Mammary epithelial cell (primary cell): Measurements from ENCODE around the gene VWA8.

Experiments
- CTCF ChIP-seq, 2 donors: IDR thresholded peaks in 1 of 2; conservative IDR thresholded peaks in 1 of 2; 2 replicates each; pipeline ENCODE4 v1.5.1; 2011 to 2012; ENCODE audit warnings: inconsistent platforms in 2 of 2, low read length in 2 of 2, mild to moderate bottlenecking in 2 of 2, control low read depth in 1 of 2, low read depth in 1 of 2; ENCODE audit not compliant: insufficient read depth in 1 of 2; ENCODE audit errors: extremely low read depth in 1 of 2
- EZH2 ChIP-seq: IDR thresholded peaks from 2 replicates; pipeline ENCODE4 v1.6.1; 2012; ENCODE audit warnings: low read length, inconsistent platforms, borderline replicate concordance

GRCh38 chr13:41568972-41569351, 391.9 kb downstream of the VWA8 start:
- TF ChIP-seq CTCF (conservative IDR thresholded peaks at IDR 0.05 in 1 of 2, IDR thresholded peaks at IDR 0.05 in 1 of 2; ENCODE audit: extremely low read depth in 1 of 2, insufficient read depth in 1 of 2, low read depth in 1 of 2, low read length in 2 of 2), result no peak
- no peak for TF ChIP-seq EZH2
